ENCODE data around the gene POLR3GL.
"Not testable (repeated sequence)": the region's sequence is repeated elsewhere in the genome, so short reads cannot be mapped to it uniquely, and the experiment has no call there.

The POLR3GL gene

DNA sequence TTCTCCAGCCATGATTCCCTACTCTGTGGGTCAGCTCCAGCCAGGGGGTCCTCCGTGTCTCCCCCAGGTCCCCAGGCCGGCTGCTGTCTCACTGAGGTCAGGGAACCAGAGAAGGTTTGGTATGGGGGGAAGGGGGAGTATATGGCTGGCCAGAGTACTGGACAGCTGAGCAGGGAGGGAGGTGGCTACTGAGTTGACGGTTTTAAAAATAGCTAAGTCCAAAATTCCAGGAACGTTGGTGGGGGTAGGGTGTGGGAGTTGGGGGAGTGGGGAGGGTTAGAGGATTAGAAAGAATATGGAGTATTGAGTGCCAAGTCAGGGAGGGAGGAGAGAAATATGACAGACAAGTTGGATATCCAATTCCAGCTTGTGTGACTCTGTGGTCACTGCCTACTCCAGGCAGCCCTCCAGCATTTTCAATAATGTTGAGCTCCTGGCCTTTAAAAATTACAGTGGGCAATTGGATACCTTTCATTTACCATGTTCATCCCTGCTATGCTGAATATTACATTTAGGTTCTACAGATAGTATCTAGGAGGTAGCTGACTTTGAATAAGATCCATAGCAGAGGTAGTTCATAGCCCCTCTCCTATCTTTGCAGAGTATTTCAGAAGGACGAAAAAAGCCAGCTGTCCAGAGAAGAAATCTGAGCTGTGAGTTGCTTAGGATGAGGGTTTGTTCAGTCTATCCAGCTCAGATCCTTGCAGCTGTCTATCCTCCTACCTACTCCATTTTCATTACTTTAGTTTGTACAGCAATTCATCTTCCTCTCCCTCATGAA, 57.3 kb downstream of the POLR3GL start, which contains the start of gene HJV:
Gene HJV (minus strand): TSS at position 114 of the 781 bp plus-strand sequence. CDS start 1,504 bp downstream, outside the sequence.
- no peak for DNase-seq

DNA sequence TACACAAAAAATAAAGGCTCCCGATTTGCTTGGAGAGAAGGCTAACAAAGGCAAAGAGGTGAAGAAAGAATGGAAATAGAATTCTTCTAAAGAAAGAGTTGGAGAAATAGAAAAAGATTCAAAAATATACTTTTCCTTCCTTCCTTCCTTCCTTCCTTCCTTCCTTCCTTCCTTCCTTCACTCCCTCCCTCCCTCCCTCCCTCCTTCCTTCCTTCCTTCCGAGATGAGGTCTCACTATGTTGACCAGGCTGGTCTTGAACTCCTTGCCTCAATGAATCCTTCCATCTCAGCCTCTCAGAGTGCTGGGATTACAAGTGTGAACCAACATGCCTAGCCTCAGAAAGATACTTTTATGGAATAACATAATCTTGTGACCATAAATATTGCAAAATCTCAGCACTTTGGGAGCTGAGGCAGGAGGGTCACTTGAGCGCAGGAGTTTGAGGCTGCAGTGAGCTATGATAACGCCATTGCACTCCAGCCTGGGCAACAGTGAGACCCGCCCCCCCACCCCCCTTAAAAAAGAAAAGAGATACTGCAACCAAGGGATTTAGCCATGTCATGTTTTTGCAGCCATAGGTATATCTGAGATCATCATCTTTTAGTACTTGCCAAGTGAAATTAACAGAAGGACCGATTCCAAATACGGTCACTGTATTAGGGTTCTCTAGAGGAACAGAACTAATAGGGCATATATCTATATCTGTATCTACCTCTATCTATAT, 58.1 kb downstream of the POLR3GL start:
- DNase-seq: no peak

DNA sequence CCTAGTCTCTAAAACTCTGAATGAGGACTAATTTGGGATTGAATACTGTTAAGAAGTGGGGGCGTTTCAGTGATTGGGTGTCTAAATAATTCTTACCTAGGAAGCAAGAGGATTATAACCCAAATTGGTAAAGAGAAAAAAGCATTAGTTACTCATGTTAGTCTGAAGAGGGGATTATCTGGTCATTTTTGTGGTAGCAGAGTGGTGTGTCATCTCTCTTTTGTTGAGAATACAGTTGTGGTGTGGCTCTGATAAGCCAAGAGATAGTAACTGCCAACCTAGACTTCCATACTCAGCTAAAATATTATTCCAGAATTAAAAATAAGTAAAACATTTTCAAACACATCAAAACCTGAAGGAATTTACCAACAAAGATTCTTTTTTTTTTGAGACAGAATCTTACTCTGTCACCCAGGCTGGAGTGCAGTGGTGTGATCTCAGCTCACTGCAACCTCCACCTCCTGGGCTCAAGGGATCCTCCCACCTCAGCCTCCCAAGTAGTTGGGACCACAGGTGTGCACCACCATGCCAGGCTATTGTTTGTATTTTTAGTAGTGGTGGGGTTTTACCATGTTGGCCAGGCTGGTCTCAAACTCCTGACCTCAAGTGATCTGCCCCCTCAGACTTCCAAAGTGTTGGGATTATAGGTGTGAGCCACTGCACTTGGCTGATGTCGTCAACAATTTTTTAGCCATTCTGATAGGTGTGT, 61.5 kb downstream of the POLR3GL start:
- DNase-seq: not testable (repeated sequence)

DNA sequence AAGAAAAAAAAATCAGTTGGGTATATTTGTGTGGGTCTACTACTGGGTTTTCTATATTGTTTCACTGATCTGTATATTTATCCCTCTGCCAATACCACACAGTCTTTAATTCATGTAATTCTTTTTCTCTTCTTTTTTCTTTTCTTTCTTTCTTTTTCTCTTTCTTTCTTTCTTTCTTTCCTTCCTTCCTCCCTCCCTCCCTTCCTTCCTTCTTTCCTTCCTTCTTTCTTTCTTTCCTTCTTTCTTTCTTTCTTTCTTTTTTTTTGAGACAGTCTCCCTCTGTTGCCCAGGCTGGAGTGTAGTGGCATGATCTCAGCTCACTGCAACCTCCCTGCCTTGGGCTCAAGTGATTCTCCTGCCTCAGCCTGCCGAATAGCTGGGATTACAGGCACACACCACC, 62.2 kb downstream of the POLR3GL start:
- not testable (repeated sequence) for DNase-seq

Measured in SIG-M5 (cell line).